HG02884 (cell line): ENCODE measurements around the gene PLSCR2.
"Not testable (repeated sequence)": the region's sequence is repeated elsewhere in the genome, so short reads cannot be mapped to it uniquely, and the experiment has no call there.

Experiments used
- ATAC-seq: cut with Tn5 transposase; IDR thresholded peaks from one replicate; pipeline ENCODE4 v1.9.1; 2021; ENCODE audit warnings: mild to moderate bottlenecking, moderate library complexity; ENCODE audit not compliant: unreplicated experiment

PLSCR2 gene

GRCh38 chr3:146491303-146491702 lies 21.9 kb upstream of the PLSCR2 start:
- no peak for ATAC-seq

GRCh38 chr3:146485297-146485696 lies 15.9 kb upstream of the PLSCR2 start:
- no peak for ATAC-seq

GRCh38 chr3:146476094-146476740 lies 6.9 kb upstream of the PLSCR2 start:
- ATAC-seq = no peak

GRCh38 chr3:146474976-146475375 lies 5.6 kb upstream of the PLSCR2 start:
- ATAC-seq = not testable (repeated sequence)

GRCh38 chr3:146473726-146474125 lies 4.4 kb upstream of the PLSCR2 start:
- ATAC-seq = no peak

- ATAC-seq = no peak
These were observed 3.2 kb upstream of the PLSCR2 start for GRCh38 chr3:146472611-146473010.

- ATAC-seq = no peak
These were observed 1.7 kb upstream of the PLSCR2 start for GRCh38 chr3:146471012-146471411.

GRCh38 chr3:146470425-146470990 lies 1.1 kb upstream of the PLSCR2 start:
- no peak for ATAC-seq

- no peak for ATAC-seq
These were observed 651 bp downstream of the PLSCR2 start for GRCh38 chr3:146468671-146469149.

GRCh38 chr3:146468234-146468633 lies 1.1 kb downstream of the PLSCR2 start:
- no peak for ATAC-seq

GRCh38 chr3:146466604-146467003 lies 2.8 kb downstream of the PLSCR2 start:
- no peak for ATAC-seq

- ATAC-seq = no peak
These were observed 3.5 kb downstream of the PLSCR2 start for GRCh38 chr3:146465693-146466465.

GRCh38 chr3:146464783-146465182 lies 4.6 kb downstream of the PLSCR2 start:
- ATAC-seq = no peak

GRCh38 chr3:146464005-146464595 lies 5.3 kb downstream of the PLSCR2 start:
- ATAC-seq = no peak

GRCh38 chr3:146454796-146455195 lies 14.6 kb downstream of the PLSCR2 start:
- ATAC-seq = no peak

GRCh38 chr3:146449613-146450012 lies 19.7 kb downstream of the PLSCR2 start:
- no peak for ATAC-seq

GRCh38 chr3:146449076-146449475 lies 20.3 kb downstream of the PLSCR2 start:
- ATAC-seq = no peak

- no peak for ATAC-seq
These were observed 23.3 kb downstream of the PLSCR2 start for GRCh38 chr3:146446026-146446425.

GRCh38 chr3:146440310-146440709 lies 29.1 kb downstream of the PLSCR2 start:
- not testable (repeated sequence) for ATAC-seq

GRCh38 chr3:146432066-146432465 lies 37.3 kb downstream of the PLSCR2 start:
- ATAC-seq = no peak

- no peak for ATAC-seq
These were observed 38.1 kb downstream of the PLSCR2 start for GRCh38 chr3:146431240-146431639.

- ATAC-seq = no peak
These were observed 44.0 kb downstream of the PLSCR2 start for GRCh38 chr3:146425341-146425740.
